PC-3 (cell line): Measurements from ENCODE around the gene JAKMIP2. TPM values are rescaled to one million over a fixed set of nuclear protein-coding genes. Genes with fewer than 3 reads are reported as not detected.

Source experiments
- ATAC-seq: fragments of 200-7000 bp; cut with Tn5 transposase; 2 replicates; pipeline ENCODE4 v1.9.1; 2020; ENCODE audit warnings: mild to moderate bottlenecking, moderate library complexity
- BruUV-seq: library from RNA; stranded (reverse); fragments of 400-500 nt; replicated peaks from 2 replicates; lab custom pipeline; 2021; lab: Mats Ljungman, UMichigan
- CTCF ChIA-PET: fragments of 300-600 bp; sonication (Branson Sonifier 250); formaldehyde crosslinking; loops from one replicate; lab custom pipeline; 2022; ENCODE audit warnings: antibody characterized with exemption; lab: Charles Lee
- POLR2A ChIA-PET: fragments of 300-600 bp; sonication (Branson Sonifier 250); formaldehyde crosslinking; loops from one replicate; lab custom pipeline; 2022; ENCODE audit warnings: antibody characterized with exemption; ENCODE audit not compliant: unreplicated experiment; lab: Charles Lee
- DNase-seq: peaks from one replicate; pipeline ENCODE4 v3.0.0-alpha.2; 2015
- H2AFZ ChIP-seq: fragments of 300-600 bp; sonication (generic); 2 replicates; pipeline ENCODE4 v1.6.0; 2016; ENCODE audit warnings: antibody characterized with exemption, low read length
- H3F3A ChIP-seq: fragments of 300-600 bp; sonication (generic); one replicate; pipeline ENCODE4 v1.6.0; 2017; ENCODE audit warnings: antibody characterized with exemption, low read length, control low read depth, mild to moderate bottlenecking; ENCODE audit not compliant: unreplicated experiment
- H3K27ac ChIP-seq: fragments of 300-600 bp; sonication (generic); 2 replicates; pipeline ENCODE4 v1.5.1; 2016; ENCODE audit warnings: mild to moderate bottlenecking, low read length
- H3K27me3 ChIP-seq: fragments of 300-600 bp; sonication (generic); 2 replicates; pipeline ENCODE4 v1.6.1; 2016; ENCODE audit warnings: low read length, mixed read lengths
- H3K36me3 ChIP-seq: fragments of 300-600 bp; sonication (generic); 2 replicates; pipeline ENCODE4 v1.6.1; 2016; ENCODE audit warnings: low read depth, mixed run types, low read length, mixed read lengths
- H3K4me1 ChIP-seq: fragments of 300-600 bp; sonication (generic); 2 replicates; pipeline ENCODE4 v1.5.1; 2016; ENCODE audit warnings: low read length; ENCODE audit not compliant: insufficient read depth
- H3K4me2 ChIP-seq: fragments of 300-600 bp; sonication (generic); 2 replicates; pipeline ENCODE4 v1.6.0; 2016; ENCODE audit warnings: low read length
- H3K4me3 ChIP-seq: fragments of 300-600 bp; sonication (generic); 2 replicates; pipeline ENCODE4 v1.5.1; 2016; ENCODE audit warnings: mild to moderate bottlenecking, low read length, mixed read lengths
- H3K79me2 ChIP-seq: fragments of 300-600 bp; sonication (generic); 2 replicates; pipeline ENCODE4 v1.6.1; 2017; ENCODE audit warnings: low read length, mixed read lengths
- H3K9ac ChIP-seq: fragments of 300-600 bp; sonication (generic); 2 replicates; pipeline ENCODE4 v1.6.0; 2016; ENCODE audit warnings: mild to moderate bottlenecking, low read length
- H3K9me2 ChIP-seq: fragments of 300-600 bp; sonication (generic); replicated peaks from 2 replicates; pipeline ENCODE4 v1.6.1; 2016; ENCODE audit warnings: mixed run types, low read length, mixed read lengths
- H3K9me3 ChIP-seq: fragments of 300-600 bp; sonication (generic); 2 replicates; pipeline ENCODE4 v1.6.1; 2016; ENCODE audit warnings: low read length, mixed read lengths
- H4K20me1 ChIP-seq: fragments of 300-600 bp; sonication (generic); 2 replicates; pipeline ENCODE4 v1.6.1; 2016; ENCODE audit warnings: low read length, mixed read lengths
- CTCF ChIP-seq: fragments of 300-600 bp; sonication (generic); conservative IDR thresholded peaks from 2 replicates; pipeline ENCODE4 v1.5.1; 2017; ENCODE audit warnings: antibody characterized with exemption, low read depth, mild to moderate bottlenecking, low read length
- EZH2 ChIP-seq: fragments of 300-600 bp; sonication (generic); IDR thresholded peaks from one replicate; pipeline ENCODE4 v1.6.1; 2017; ENCODE audit warnings: antibody characterized with exemption, mild to moderate bottlenecking, low read length; ENCODE audit not compliant: unreplicated experiment
- EZH2phosphoT487 ChIP-seq: fragments of 300-600 bp; sonication (generic); IDR thresholded peaks from 2 replicates; pipeline ENCODE4 v1.6.1; 2018; ENCODE audit warnings: mild to moderate bottlenecking, antibody characterized with exemption, low read length, borderline replicate concordance
- intact Hi-C: fragments of 100-400 bp; cut with micrococcal nuclease; formaldehyde crosslinking; loops from 2 replicates; pipeline ENCODE4 v1.9.0; 2023
- total RNA-seq: library from RNA; depleted of rRNA; stranded (reverse); fragments of >200 nt; gene quantifications from 2 replicates; pipeline ENCODE4 v1.2.3, GENCODE V29; 2014

The JAKMIP2 gene
- total RNA-seq, 1 experiment from 2014 or later: 0.15 TPM

- Histone ChIP-seq H3K4me2 (peak overlapping the region; percentile 55), H3K4me1 (peaks cover 20% of the 10 kb centered on the region), H3K9me2 (no peaks in the 10 kb centered on the region), H3K27me3 (no peaks in the 10 kb centered on the region), H3K79me2 (no peaks in the 10 kb centered on the region), H3K9ac (no peak overlapping the region), H3K36me3 (no peaks in the 10 kb centered on the region), H4K20me1 (no peaks in the 10 kb centered on the region), H2AFZ (no peak overlapping the region), H3F3A (no peaks in the 10 kb centered on the region), H3K9me3 (no peaks in the 10 kb centered on the region), H3K27ac (peak overlapping the region; percentile 57), H3K4me3 (no peak overlapping the region; the same call in 1 of the 2 replicates)
- intact Hi-C loops: no loop called here
- POLR2A ChIA-PET: no interaction called here
- DNase-seq (peak; percentile 58), ATAC-seq (peak; percentile 25)
- TF ChIP-seq EZH2phosphoT487 (no peak), EZH2 (no peak), CTCF (no peak)
- CTCF ChIA-PET: no interaction called here
- BruUV-seq: no TSS peak
Observed at GRCh38 chr5:147686421-147686820, 96.1 kb downstream of the JAKMIP2 start.

GRCh38 chr5:147685993-147686392 is 96.5 kb downstream of the JAKMIP2 start:
- ATAC-seq: peak; percentile 69
- intact Hi-C loops: no loop called here
- CTCF ChIA-PET: no interaction called here

More at GRCh38 chr5:147685993-147686392, 96.5 kb downstream of the JAKMIP2 start:
- DNase-seq: peak; percentile 87
- peak overlapping the region; percentile 55 for H3K4me2 ChIP-seq
- H3F3A ChIP-seq: no peaks in the 10 kb centered on the region
- no peaks in the 10 kb centered on the region for H3K36me3 ChIP-seq
- BruUV-seq: no TSS peak
- POLR2A ChIA-PET: no interaction called here
- H4K20me1 ChIP-seq: no peaks in the 10 kb centered on the region
- H3K9me2 ChIP-seq: no peaks in the 10 kb centered on the region
- no peak overlapping the region for H3K9ac ChIP-seq
- H3K27me3 ChIP-seq: no peaks in the 10 kb centered on the region
- peak overlapping the region; percentile 57 for H3K27ac ChIP-seq
- no peak overlapping the region; the same call in 1 of the 2 replicates for H3K4me3 ChIP-seq
- H3K9me3 ChIP-seq: no peaks in the 10 kb centered on the region
- TF ChIP-seq EZH2phosphoT487 (no peak), CTCF (no peak), EZH2 (no peak)
- H3K79me2 ChIP-seq: no peaks in the 10 kb centered on the region
- peaks cover 24% of the 10 kb centered on the region for H3K4me1 ChIP-seq
- no peak overlapping the region for H2AFZ ChIP-seq
